Vagina (tissue), 2 donors: ENCODE measurements around the gene MEGF10. TPM values are rescaled to one million over a fixed set of nuclear protein-coding genes. Genes with fewer than 3 reads are reported as not detected.

Source experiments
- DNase-seq, 2 donors: peaks; one replicate each; pipeline ENCODE4 v3.0.0-alpha.2; 2017; ENCODE audit errors: extremely low spot score in 2 of 2
- H3K27ac ChIP-seq: fragments of 200-600 bp; sonication (generic); one replicate; pipeline ENCODE4 v1.5.1; 2019
- H3K27me3 ChIP-seq: fragments of 200-600 bp; sonication (generic); one replicate; pipeline ENCODE4 v1.5.1; 2019
- H3K36me3 ChIP-seq, 2 donors: fragments of 200-600 bp; sonication (generic); one replicate each; pipeline ENCODE4 v1.5.1; 2017 to 2019
- H3K4me1 ChIP-seq: fragments of 200-600 bp; sonication (generic); one replicate; pipeline ENCODE4 v1.5.1; 2019
- H3K4me3 ChIP-seq, 2 donors: fragments of 200-600 bp; sonication (generic); 1 replicate in 1 of 2; 2 replicates in 1 of 2; pipeline ENCODE4 v1.5.1; 2016 to 2019
- H3K9me3 ChIP-seq: fragments of 200-600 bp; sonication (generic); one replicate; pipeline ENCODE4 v1.5.1; 2019
- POLR2A ChIP-seq, 2 donors: fragments of 450-650 bp; IDR thresholded peaks; one replicate each; pipeline ENCODE4 v1.6.1; 2017; ENCODE audit warnings: antibody characterized with exemption in 2 of 2, mild to moderate bottlenecking in 2 of 2, moderate library complexity in 2 of 2
- POLR2AphosphoS5 ChIP-seq, 2 donors: sonication (generic); formaldehyde crosslinking; IDR thresholded peaks; one replicate each; pipeline ENCODE4 v1.9.0; 2017; ENCODE audit warnings: antibody characterized with exemption in 2 of 2, mild to moderate bottlenecking in 2 of 2, low read depth in 1 of 2; ENCODE audit not compliant: insufficient read depth in 1 of 2
- intact Hi-C: fragments of 100-400 bp; cut with DNase I; formaldehyde crosslinking; loops from one replicate; pipeline ENCODE4 v1.15.1; 2023
- total RNA-seq: library from RNA; depleted of rRNA; stranded (reverse); fragments of >200 nt; gene quantifications from one replicate; pipeline ENCODE4 v1.2.3, GENCODE V29; 2016
- TF ChIP-seq, protein P1 (sequence below), 3 experiments: fragments of 450-650 bp in 2 of 3; fragments of 200-600 bp in 1 of 3; sonication (generic) in 1 of 3; IDR thresholded peaks; one replicate each; pipeline ENCODE4 v1.5.1; 2017 to 2019; ENCODE audit warnings: antibody characterized with exemption in 3 of 3, mild to moderate bottlenecking in 2 of 3, moderate library complexity in 2 of 3

The MEGF10 gene
- total RNA-seq, 1 donor from 2014 or later = 0.74 TPM

DNA sequence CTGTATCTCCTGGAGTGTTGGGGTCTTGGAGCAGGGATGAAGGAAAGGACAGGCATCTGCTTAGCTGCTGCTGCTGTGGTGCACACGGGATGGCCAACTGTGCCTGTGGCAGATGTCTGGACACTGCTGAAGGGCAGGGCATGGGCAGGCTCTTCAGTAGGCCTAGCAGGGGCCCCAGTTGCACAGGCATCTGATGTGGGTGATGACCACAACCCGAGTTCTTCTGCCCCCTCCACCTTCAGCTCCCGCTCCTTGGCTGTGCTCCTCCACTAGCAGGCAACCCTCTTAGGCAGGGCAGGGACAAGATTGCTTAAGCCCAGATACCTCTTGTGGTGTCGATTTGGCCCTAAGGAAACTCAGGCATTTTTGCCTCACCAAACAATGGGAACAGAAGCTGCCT is 9.0 kb upstream of the MEGF10 start:
- TF ChIP-seq POLR2AphosphoS5 (IDR thresholded peaks at IDR 0.05; ENCODE audit: insufficient read depth in 1 of 2, low read depth in 1 of 2) = no peak
- TF ChIP-seq POLR2A (IDR thresholded peaks at IDR 0.05) = no peak
- TF ChIP-seq, protein P1, sequence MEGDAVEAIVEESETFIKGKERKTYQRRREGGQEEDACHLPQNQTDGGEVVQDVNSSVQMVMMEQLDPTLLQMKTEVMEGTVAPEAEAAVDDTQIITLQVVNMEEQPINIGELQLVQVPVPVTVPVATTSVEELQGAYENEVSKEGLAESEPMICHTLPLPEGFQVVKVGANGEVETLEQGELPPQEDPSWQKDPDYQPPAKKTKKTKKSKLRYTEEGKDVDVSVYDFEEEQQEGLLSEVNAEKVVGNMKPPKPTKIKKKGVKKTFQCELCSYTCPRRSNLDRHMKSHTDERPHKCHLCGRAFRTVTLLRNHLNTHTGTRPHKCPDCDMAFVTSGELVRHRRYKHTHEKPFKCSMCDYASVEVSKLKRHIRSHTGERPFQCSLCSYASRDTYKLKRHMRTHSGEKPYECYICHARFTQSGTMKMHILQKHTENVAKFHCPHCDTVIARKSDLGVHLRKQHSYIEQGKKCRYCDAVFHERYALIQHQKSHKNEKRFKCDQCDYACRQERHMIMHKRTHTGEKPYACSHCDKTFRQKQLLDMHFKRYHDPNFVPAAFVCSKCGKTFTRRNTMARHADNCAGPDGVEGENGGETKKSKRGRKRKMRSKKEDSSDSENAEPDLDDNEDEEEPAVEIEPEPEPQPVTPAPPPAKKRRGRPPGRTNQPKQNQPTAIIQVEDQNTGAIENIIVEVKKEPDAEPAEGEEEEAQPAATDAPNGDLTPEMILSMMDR (IDR thresholded peaks at IDR 0.05) = no peak
- Histone ChIP-seq H3K9me3 (no peaks in the 10 kb centered on the region), H3K27me3 (no peaks in the 10 kb centered on the region), H3K36me3 (no peaks in the 10 kb centered on the region), H3K27ac (no peak overlapping the region), H3K4me3 (no peak overlapping the region), H3K4me1 (no peaks in the 10 kb centered on the region)
- intact Hi-C loops = no loop called here
- DNase-seq = no peak

DNA sequence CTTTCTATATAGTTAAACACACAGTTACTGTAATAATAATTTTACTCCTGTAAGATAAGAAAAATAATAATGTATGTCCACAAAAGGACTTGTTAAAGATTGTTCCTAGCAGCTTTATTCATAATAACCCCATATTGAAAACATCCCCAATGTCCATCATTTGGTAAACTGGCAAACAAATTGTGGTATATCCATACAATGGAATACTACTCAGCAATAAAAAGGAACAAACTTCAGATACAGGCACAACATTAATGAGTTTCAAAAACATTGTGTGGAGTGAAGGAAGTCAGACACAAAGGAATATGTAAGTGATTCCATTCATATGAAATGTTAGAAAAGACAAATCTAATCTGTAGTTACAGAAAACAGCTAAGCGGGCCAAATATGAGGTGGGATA is 1.9 kb upstream of the MEGF10 start:
- intact Hi-C loops = no loop called here
- Histone ChIP-seq H3K27me3 (no peaks in the 10 kb centered on the region), H3K36me3 (no peaks in the 10 kb centered on the region), H3K9me3 (no peaks in the 10 kb centered on the region), H3K4me3 (no peak overlapping the region), H3K27ac (no peak overlapping the region), H3K4me1 (peaks cover 10% of the 10 kb centered on the region)
- TF ChIP-seq POLR2AphosphoS5 (IDR thresholded peaks at IDR 0.05; ENCODE audit: insufficient read depth in 1 of 2, low read depth in 1 of 2) (no peak), POLR2A (IDR thresholded peaks at IDR 0.05) (no peak)
- TF ChIP-seq, protein P1 (IDR thresholded peaks at IDR 0.05) = no peak
- no peak for DNase-seq

DNA sequence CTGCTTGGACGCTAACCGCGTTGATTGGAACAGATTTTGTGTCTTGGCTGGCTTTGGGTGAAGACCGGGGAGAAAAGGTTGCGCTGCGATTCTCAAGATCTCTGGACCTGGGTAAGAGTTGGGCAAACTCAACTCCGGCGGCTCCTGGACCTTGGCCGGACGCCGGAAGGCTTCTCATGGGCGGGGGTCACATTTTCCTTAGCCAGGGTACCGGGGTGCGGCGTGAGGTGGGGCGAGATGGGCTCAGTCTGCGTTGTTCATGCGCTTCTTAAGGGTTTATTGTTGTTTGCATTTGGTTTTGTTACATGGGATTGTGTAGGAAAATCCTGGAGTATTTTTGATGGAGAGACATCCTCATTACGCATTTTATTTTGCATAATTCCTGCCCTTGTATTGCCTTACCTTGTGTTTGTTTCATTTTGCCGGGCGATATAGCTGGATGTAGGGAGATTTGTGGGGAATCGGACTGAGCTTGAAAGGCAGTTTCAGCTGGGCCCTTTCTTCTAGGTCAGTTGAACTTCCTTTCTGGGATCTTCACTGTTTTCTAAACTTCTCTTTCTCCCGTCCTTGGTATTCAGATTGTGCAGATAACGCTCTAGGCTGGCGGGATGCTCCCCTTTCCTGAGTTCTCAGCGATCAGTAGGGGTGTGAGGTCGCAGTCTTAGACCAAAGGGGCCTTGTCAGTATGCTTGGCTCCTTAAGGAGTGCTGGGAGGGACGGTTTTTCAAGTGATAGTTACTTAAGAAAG is 524 bp downstream of the MEGF10 start:
- Histone ChIP-seq H3K4me3 (peak overlapping the region; percentile 0 to 7), H3K4me1 (peaks cover 10% of the 10 kb centered on the region)

DNA sequence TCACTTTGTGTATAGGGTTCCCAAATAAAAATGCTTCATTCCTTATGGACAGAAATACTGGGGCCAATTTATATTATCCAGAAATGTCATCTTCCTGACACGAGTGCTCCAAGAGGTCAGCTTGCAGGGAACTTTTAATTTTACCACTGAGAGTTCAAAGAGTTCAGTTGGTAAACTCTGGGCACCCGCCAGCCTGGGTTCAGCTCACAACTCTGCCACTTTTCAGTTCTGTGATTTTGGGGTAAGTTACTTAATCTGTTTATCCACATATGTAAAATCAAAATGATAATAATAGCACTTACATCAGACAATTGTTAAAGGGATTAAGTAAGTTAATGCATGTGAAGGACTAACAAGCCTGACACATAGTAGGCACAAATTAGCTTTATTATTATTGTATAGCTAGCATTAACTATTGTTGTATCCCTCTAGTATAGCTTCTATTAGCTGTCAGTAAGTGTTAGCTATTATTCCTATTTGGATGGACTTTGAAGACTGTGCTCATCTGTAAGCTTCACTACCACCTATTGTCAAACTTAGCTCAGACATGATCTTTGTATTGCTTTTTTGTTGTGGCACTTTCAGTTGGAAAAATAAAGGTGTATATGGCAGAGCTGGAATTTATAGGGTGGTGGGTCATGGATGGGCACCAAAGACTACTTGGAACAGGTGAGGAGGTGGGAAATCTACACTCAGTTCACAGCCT is 1.6 kb downstream of the MEGF10 start:
- Histone ChIP-seq H3K36me3 (no peaks in the 10 kb centered on the region), H3K27me3 (no peaks in the 10 kb centered on the region), H3K9me3 (no peaks in the 10 kb centered on the region), H3K4me3 (no peak overlapping the region), H3K27ac (no peak overlapping the region), H3K4me1 (peaks cover 10% of the 10 kb centered on the region)
- TF ChIP-seq POLR2A (IDR thresholded peaks at IDR 0.05) (no peak), POLR2AphosphoS5 (IDR thresholded peaks at IDR 0.05; ENCODE audit: insufficient read depth in 1 of 2, low read depth in 1 of 2) (no peak)
- TF ChIP-seq, protein P1 (IDR thresholded peaks at IDR 0.05) = no peak
- intact Hi-C loops = no loop called here
- DNase-seq = no peak

More for the DNA sequence above, 524 bp downstream of the MEGF10 start:
- intact Hi-C loops = no loop called here
- Histone ChIP-seq H3K27me3 (no peaks in the 10 kb centered on the region), H3K27ac (no peak overlapping the region), H3K9me3 (no peaks in the 10 kb centered on the region), H3K36me3 (no peaks in the 10 kb centered on the region)
- TF ChIP-seq POLR2AphosphoS5 (IDR thresholded peaks at IDR 0.05; ENCODE audit: insufficient read depth in 1 of 2, low read depth in 1 of 2) (no peak), POLR2A (IDR thresholded peaks at IDR 0.05) (no peak)
- TF ChIP-seq, protein P1 (IDR thresholded peaks at IDR 0.05) = no peak
- no peak for DNase-seq

DNA sequence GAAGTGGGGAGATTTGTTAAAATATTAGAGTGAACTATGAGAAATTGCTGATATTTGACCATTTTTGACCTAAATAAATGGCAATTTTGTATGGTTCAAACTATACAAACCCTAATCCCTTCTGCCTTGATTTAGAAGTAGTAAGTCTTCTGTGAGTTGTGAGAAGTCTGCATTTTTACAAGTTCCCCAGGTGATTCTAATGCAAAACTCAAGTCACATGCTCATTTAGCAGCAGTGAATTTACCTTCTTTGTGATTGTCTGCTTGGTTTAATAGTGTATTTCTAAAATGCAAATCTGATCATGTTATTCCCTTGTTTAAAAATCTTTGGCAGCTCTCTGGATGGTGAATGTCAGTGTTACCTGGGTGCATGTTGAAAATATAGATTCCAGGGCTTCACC is 2.8 kb downstream of the MEGF10 start:
- TF ChIP-seq POLR2AphosphoS5 (IDR thresholded peaks at IDR 0.05; ENCODE audit: insufficient read depth in 1 of 2, low read depth in 1 of 2) (no peak), POLR2A (IDR thresholded peaks at IDR 0.05) (no peak)
- TF ChIP-seq, protein P1 (IDR thresholded peaks at IDR 0.05) = no peak
- Histone ChIP-seq H3K9me3 (no peaks in the 10 kb centered on the region), H3K4me3 (no peak overlapping the region), H3K4me1 (peaks cover 10% of the 10 kb centered on the region), H3K27ac (no peak overlapping the region), H3K36me3 (no peaks in the 10 kb centered on the region), H3K27me3 (no peaks in the 10 kb centered on the region)
- DNase-seq = no peak
- intact Hi-C loops = no loop called here
